NCI-H2081 treated with DMSO at 0.1 percent for 48 hours (cell line): ENCODE data around the gene PIK3CG.

Experiments
- DNase-seq: peaks from one replicate; lab custom pipeline; 2025; lab: John Stamatoyannopoulos, UW

PIK3CG gene

GRCh38 chr7:106858618-106859532, 6.2 kb upstream of the PIK3CG start:
- DNase-seq, result no peak

- no peak for DNase-seq
Measured at GRCh38 chr7:106862317-106863089, 2.6 kb upstream of the PIK3CG start.

- DNase-seq, result no peak
Measured at GRCh38 chr7:106863274-106863997, 1.6 kb upstream of the PIK3CG start.

GRCh38 chr7:106864298-106865081, 592 bp upstream of the PIK3CG start:
- DNase-seq, result no peak

- DNase-seq, result no peak
Measured at GRCh38 chr7:106866298-106867281, 1.5 kb downstream of the PIK3CG start.

GRCh38 chr7:106867641-106868351, 2.7 kb downstream of the PIK3CG start:
- no peak for DNase-seq

- no peak for DNase-seq
Measured at GRCh38 chr7:106868364-106868763, 3.3 kb downstream of the PIK3CG start.

GRCh38 chr7:106869954-106870353, 4.9 kb downstream of the PIK3CG start:
- no peak for DNase-seq

- DNase-seq, result no peak
Measured at GRCh38 chr7:106870528-106870927, 5.4 kb downstream of the PIK3CG start.

- no peak for DNase-seq
Measured at GRCh38 chr7:106870983-106871410, 5.9 kb downstream of the PIK3CG start.

- no peak for DNase-seq
Measured at GRCh38 chr7:106871793-106872571, 6.9 kb downstream of the PIK3CG start.

- no peak for DNase-seq
Measured at GRCh38 chr7:106872763-106873162, 7.7 kb downstream of the PIK3CG start.

GRCh38 chr7:106874076-106874475, 9.0 kb downstream of the PIK3CG start:
- no peak for DNase-seq

- DNase-seq, result no peak
Measured at GRCh38 chr7:106875508-106875907, 10.4 kb downstream of the PIK3CG start.

- DNase-seq, result no peak
Measured at GRCh38 chr7:106878748-106879439, 13.8 kb downstream of the PIK3CG start.

- no peak for DNase-seq
Measured at GRCh38 chr7:106881984-106882383, 16.9 kb downstream of the PIK3CG start.

- no peak for DNase-seq
Measured at GRCh38 chr7:106883456-106884026, 18.5 kb downstream of the PIK3CG start.

GRCh38 chr7:106885652-106886051, 20.6 kb downstream of the PIK3CG start:
- no peak for DNase-seq
